Fibroblast of peridontal ligament (primary cell): ENCODE results near the gene GFPT2.

Experiments used
- DNase-seq: peaks from one replicate; pipeline ENCODE4 v3.0.0-alpha.2; 2010; ENCODE audit errors: extremely low read depth

Gene GFPT2

DNA sequence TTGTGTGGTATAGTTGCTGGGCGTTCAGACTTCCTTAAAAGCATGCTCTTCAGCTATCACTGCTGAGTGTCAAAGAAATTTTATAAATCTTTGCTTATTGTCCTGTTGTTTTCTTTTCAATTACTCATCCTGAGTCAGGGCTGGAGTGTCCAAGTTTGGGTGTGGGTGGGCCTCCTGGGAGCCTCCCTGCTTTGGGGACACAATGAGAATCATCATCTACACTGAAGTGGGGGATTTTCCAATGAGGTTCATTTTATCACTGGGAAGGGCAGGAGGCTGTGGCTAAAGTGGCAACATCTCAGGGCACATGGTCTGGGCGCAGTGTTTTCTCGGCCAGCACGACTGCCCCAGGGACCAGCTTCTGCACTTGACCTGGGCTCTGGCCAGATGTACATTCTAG lies 19.5 kb downstream of the GFPT2 start:
- no peak for DNase-seq

DNA sequence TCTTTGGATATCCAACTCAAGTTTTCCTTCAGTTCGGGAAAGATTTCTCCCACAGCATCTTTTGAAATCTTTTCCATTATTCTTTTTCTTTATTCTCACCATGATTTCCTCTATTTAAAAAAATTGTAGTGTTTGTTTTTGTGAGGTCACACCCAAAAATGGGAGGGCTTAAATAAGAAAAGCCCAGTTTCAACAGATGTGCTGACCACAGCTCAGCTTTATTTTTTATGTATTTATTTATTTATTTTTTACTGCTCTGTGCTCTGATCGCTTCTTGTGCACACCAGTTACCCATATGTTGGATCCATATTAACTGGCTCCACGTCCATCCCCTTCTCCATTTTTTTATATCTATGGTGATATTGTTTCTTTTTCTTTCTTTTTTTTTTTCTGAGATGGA lies 20.3 kb downstream of the GFPT2 start:
- DNase-seq = no peak

DNA sequence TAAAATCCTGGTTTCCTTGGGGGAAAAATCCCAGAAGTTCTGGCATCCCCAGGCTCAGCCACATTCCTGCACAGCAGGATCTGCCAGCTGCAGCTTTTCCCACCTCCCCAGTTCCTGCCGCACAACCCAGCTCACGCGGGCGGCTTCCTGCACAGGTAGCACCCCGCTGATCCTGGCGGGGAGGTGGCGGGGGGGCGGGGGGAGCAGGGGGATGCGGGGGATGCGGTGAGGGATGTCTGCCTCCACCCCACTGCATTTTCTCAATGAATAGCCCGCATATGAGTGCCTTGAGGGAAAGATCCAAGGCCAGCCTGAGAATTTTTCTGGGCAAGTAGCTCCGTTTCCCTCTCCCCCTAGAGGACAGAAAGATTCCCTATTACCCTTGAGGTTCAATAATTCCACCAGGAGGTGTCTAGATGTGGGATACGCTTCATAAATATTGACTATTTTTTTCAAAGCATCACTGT lies 21.1 kb downstream of the GFPT2 start:
- peak; percentile 29 for DNase-seq

DNA sequence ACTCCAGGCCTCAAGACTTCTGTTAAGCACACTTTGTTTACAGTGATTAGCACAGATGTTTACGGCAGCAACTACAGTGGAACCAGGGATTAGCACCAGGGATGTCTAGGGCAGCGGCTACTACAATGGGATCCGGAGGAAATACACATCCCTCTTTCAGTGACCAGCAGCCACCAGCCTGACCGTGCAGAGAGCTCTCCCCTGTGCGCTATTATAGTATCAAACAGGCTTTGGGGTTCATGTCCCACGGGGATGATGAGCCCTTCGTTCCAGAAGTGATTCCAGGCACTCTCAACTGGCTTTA lies 21.5 kb downstream of the GFPT2 start:
- no peak for DNase-seq

DNA sequence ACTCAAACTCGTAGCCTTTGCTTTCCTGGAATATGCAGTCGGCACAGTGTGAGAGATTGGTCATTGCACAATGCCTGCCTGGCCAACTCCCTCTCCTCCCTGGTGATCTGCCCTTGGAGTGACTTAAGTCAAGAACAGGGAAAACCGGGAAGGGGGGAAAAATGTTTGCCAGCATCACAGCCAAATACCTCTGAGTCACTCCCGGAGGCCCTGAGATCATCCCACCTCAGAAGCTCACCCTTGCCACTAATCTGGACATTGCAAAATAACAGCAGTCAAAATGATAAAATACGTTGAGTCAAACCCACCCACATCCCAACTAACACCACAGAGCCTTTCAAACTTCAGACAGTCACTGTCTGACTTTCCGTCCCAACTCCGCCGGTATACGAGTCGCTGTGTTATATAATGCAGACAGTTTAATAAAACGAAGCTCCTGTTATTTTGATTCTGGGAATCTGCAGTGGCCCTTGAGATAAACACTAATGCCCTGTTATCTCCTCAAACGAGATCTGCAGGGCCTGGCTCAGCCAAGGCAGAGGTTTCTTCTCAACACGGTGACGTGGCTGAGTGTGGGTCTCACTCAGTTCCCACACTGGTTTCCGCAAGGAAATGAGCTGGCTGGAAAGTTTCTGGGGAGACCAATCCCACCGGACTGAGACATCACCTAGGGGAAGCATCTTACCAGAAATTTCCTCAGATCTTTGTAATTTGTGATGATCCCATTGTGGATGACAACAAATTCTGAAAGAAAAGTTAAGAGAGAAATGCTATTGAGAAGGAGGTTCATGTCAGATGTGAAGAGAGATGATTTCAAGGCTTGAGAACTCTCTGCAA lies 22.1 kb downstream of the GFPT2 start:
- DNase-seq = peak; percentile 94

DNA sequence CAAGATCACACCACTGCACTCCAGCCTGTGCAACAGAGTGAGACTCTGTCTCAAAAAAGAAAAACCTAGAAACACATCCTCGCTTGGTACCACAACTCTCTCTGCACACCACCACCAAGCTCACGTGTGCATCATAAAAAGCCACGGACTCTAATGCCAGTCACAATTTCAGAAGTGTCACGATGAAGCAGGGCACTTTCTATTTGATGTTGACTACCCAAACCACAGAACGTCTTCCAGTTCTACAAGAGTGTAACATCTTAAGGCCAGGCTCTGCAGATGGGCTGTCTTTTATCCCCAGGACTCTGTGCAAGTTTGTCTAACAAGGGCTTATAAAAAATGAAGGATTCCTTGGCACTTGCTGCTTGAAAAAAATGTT lies 22.9 kb downstream of the GFPT2 start:
- no peak for DNase-seq

DNA sequence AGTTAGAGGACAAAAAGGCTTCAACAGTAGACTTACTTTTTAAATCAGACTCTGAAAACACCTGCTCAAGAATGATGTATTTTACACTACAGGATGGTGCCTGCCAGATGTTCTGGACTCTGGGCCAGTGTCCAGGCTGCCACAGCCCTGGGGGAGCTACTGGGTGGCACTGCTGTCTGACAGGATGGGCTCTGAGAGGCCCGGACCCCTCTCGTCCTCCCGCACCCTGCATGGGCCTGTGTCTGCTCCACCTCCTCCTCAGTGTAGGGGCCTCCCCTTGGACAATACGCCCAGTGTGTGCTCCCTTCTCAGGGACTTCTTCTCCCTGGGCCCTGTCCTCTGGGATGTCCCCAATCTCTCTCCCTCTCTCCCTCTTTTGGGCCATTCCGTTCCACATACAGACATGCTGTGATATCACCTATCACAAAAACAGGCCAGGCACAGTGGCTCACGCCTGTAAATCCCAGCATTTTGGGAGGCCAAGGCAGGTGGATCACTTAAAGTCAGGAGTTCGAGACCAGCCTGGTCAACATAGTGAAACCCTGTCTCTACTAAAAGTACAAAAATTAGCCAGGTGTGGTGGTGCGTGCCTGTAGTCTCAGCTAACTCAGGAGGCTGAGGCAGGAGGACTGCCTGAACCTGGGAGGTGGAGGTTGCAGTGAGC lies 23.4 kb downstream of the GFPT2 start:
- DNase-seq = no peak

DNA sequence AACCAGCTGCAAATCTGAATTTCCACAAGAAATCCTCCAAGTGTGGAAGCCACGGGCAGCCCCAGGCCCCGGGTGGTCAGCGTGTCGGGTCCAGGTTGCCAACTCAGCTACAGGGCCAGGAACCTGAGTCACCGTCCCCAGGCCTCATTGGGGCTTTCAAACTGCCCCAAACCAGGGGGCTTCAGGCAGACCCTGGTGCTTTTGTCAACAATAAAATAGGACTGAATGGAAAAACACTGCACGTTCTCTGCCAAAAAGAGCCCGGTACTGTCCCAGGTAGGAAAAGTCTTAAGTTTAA lies 24.0 kb downstream of the GFPT2 start:
- no peak for DNase-seq

DNA sequence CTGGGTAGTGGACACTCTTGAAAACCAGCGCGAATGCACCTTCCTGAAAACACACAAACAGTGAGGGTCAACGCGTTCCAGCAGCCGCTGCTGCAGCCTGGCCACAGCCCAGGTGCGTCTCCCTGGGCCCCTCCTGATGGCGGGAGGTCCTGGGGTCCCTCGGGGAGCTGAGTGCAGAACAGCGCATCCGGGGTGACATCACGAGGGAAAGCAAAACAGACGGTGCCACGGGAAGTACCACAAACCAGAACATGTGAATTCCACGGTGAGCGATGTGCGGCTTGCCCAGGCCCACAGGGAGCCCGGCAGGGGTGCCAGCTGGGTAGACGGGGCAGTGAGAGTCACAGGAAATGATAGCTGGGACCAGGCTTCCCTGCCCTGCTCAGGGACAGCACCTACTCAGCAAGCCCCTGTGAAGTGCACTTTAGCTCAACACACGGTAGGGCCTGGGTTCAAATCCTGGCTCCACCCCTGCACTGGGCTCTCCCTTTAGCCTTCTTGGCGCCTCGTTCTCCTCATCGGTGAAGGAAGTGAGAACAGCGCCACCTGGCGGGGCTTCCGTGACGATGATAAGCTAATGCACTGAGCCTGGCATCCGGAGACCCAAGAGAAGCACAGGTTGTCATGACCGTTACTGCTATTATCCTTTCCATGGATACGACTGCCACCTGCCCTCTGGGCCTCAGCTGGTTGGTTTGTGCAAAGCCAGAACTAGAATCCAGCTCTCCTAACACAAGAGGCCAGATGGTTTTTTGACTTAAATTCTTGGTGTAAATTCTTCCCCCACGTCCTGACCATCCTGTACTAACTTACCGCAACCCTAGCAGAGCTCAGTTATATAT lies 24.6 kb downstream of the GFPT2 start:
- peak; percentile 63 for DNase-seq

DNA sequence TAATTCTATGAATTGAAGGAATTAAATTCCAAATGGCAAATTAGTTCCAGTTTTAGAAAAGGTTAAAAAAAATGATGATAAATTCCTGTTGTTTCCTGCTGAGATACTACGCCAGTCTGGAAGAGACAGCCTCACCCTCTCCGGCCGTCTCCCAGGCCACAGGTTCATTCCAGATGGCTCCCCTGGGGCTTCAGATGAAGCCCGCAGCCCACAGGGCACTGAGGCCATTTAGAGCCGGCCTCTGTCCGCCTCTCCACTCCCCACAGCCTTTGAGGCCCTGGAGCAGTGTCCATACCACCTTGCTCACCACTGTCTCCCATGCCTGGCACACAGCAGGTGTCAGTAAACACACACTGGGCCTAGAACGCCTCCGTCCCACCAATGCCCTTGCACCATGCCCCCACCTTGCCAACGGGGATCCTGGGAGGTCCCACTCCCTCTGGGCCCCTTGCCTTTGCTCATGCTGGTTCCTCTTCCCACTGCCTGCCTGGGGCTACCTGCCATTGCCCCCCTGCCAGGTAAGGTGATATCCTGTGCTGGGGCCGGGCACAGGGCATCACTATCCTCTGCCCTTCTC lies 26.1 kb downstream of the GFPT2 start:
- DNase-seq = no peak

DNA sequence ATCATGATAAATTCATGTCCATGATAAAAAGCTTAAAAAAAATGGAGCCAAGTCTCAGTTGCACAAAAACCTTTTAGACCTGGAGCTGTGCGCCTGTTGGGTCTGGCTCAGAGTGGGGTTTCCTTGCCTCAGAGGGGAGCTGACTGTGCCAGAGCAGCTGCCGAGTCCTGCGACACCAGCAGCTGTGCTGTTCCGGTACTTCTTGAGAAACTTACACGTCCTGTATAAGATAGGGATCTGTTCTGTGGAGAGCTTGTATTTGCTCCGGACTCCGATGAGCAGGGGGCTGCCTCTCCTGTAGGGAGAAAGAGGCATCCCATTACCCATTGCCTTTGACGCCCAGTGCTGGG lies 28.6 kb downstream of the GFPT2 start:
- no peak for DNase-seq

DNA sequence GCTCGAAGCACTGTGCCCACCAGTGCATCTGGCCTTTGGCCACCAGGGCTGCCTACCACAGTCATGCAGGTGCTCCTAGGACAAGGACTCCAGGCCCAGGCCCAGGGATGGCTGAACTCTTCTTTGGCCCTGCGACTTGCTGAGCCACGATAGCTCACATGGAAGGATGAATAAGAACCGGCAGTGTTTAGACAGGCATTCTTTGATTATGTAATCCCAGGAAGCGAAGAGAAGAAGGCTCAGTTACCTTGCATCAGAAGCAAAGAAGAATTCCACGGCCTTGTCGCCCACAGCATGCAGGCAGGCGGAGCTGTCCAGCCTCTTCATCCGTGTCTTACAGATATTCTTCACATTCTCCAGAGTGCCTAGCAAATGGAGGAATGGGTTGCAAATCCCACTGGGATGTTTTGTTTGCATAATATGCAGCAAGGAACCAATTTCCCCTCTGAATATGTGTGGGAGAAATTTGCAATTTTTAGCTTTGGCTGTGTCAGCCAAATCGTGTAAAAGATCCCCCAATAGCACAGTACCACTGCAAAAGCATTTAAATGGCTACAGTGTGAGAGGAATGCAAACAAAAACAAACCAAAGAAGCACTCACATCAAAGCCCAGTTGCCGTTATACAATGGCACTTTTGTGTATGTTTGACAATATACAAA lies 29.1 kb downstream of the GFPT2 start:
- peak; percentile 60 for DNase-seq

DNA sequence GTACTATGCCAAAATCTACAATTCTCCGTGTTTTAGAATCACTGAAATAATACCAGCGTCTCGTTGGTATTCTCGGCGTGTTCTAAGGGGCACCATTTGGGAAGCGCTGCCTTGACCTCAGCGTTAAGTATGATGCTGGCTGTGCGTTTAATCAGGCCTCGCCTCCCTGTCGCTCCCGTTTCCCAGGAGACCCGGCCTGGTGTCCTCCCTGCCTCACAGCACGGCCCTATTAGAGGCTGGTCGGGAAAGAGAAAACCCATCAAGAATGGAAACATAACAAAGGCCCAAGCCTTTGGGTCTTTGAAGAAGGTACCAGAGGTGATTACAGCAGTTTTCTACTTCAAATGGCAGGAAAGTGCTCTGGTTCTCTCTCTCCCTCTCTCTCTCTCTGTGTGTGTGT lies 30.0 kb downstream of the GFPT2 start:
- DNase-seq = no peak

DNA sequence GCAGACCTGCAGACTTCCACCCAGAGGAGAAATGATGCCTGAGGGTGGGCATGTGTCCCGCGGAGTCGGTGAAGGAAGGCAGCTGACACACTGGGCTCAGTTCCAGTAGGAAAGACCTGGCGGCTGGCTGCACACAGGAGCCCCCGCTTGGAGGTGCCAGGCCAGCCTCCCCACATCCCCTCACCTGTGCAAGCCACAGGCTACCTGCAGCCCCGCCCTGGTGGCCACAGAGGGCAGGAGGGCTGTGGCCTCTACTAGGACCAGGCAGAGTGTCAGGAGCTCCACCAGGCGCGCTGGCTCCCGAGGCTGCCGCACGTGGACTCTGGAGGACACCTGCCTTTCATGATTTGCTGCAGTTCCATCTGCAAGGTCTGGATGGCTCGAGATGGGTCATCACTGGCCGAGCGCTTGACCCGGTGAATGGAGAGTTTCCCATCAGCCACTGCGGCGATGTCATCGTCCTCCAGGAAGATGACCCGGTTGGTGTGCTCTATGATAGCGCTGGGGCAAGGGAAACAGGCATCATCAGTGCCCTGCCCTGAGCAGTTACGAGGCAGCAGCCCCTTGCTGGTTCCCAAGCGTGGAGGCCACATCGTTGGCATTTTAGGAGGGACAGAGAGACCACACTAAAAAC lies 34.6 kb downstream of the GFPT2 start:
- DNase-seq = no peak

DNA sequence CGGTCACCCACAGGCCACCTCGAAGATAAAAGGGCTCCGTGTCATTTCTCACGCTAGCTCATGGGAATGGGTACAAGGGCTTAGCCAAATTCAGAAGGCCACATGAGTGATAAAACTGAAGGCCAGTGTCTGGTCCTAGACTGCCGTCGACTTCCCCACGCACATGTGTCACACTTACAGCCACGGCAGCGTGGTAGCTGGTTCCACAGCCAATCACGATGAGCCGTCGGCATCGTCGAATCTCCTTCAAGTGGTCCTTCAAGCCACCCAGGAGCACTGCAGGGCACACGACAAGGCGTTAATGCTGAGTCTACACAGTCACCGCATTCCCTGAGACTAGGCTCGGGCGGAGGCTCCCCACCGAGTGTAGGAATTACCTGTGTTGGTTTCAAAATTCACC lies 36.5 kb downstream of the GFPT2 start:
- DNase-seq = no peak

DNA sequence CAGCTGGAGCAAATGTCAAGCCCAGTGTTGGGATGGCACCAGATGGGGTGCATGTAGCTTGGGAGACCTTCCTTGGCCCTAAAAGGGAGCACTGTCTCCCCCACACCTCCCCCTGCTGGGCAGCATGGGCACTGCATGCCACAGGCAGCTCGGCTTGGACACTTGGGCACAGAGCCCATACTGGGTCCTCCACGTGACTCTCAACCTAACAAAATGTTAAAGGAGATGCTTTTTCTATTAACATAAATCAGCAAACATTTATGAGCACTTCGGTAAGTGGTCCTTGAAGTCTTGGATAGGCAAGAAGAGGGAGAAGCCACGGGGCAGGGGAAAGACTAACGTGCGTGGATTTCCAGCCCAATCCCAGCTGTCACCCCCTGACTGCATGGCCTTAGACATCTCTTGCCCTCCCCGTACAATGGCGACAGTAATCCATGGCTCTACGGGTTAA lies 37.3 kb downstream of the GFPT2 start:
- DNase-seq = peak; percentile 36

DNA sequence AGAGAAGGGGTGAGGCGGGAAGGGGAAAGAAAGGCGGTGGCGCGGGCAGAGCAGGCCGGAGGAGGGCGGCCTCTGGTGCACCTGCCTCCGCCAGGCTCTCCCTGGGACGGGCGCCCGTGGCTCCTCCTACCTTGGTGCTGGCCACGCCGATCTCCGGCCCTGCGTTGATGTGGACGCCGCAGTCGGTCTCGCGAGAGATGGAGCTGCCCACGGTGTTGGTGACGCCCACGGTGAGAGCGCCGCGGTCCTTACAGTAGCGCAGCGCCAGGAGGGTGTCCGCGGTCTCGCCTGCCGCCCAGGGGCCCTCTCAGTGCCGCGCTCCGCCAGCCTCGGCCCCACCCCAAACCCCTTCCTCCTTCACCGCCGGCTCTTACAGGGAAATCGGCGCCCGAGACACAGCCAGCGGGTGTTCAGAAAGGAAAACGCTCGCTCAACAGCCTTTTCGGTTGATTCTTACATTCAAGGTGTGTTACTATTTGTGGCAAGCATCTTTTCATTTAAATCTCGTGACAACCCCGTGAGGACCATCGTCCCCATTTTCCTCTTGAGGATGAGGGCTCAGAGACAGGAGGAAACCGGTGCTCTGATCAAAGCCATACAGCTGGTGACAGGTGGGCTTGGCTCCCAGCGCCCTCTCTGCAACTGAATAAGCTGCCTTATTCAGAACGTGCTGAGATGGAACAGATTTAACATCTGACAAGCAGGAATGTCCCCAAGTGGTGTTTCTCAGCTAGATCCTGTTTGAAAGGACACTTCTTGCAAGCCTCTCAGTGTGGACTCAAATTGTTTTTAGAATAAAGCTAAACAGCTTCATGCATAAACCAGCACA lies 39.2 kb downstream of the GFPT2 start:
- DNase-seq = no peak

DNA sequence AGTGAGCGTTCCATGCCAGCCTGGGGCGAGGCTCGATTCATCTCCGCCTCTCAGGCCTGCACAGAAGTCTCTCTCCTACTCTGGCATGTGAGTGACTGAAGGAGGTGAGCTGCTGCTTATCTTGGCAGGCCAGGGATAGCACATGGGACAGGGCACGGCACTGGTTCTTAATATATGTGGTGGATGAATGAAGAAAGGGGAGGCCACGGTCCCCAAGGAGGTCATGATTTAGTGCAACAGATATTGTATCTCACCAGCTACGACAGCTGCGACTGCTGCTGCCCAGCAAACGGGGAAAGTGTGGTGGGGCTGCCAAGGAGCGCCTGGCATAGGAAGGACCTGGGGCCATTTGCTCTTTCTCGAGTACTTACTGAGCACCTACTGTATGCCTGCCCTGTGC lies 41.9 kb downstream of the GFPT2 start:
- DNase-seq = no peak

DNA sequence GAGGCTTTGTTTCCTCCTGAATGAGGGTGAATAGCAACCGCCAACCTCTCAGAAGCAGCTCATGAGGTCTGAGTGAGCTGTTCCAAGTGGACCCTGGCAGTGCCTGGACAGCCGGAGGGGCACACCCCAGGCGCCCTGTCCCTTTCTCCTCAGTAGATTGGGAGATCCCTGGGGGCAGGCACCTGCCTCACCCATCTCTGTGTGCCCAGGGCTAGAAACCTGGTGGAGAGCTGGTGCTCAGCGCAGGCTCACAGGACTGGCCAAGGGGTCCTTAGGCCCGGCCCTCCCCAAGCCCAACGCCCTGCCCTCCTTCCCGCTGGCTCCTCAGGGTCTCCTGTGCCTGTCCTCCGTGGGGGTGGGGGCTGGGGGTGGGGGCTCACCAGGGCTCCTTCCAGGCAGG lies 46.3 kb downstream of the GFPT2 start:
- no peak for DNase-seq

DNA sequence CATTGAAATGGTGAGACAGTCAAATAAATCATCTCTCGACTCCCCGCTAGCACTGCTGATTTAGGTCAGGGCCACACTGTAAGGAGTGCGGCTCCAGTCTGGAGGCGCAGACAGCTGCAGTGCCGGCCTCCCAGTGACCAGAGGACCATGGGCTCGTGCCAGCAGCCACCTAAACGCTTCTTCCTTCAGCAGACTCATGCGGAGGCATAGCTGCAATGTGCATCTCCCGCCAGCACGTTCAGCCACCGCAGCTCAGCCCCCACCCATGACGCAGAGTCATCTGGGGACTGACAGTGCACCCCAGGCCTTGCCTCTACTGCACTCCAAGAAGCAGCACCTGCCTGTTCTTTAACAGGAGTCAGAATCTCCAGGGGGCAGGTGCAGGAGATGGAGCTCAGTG lies 47.7 kb downstream of the GFPT2 start:
- DNase-seq = no peak
